Fibroblast of skin of scalp (primary cell): ENCODE data around the gene DNAJB11.
"Not testable (repeated sequence)": the region's sequence is repeated elsewhere in the genome, so short reads cannot be mapped to it uniquely, and the experiment has no call there.

Experiments
- DNase-seq: peaks from one replicate; pipeline ENCODE4 v3.0.0-alpha.2; 2013

The DNAJB11 gene

DNA sequence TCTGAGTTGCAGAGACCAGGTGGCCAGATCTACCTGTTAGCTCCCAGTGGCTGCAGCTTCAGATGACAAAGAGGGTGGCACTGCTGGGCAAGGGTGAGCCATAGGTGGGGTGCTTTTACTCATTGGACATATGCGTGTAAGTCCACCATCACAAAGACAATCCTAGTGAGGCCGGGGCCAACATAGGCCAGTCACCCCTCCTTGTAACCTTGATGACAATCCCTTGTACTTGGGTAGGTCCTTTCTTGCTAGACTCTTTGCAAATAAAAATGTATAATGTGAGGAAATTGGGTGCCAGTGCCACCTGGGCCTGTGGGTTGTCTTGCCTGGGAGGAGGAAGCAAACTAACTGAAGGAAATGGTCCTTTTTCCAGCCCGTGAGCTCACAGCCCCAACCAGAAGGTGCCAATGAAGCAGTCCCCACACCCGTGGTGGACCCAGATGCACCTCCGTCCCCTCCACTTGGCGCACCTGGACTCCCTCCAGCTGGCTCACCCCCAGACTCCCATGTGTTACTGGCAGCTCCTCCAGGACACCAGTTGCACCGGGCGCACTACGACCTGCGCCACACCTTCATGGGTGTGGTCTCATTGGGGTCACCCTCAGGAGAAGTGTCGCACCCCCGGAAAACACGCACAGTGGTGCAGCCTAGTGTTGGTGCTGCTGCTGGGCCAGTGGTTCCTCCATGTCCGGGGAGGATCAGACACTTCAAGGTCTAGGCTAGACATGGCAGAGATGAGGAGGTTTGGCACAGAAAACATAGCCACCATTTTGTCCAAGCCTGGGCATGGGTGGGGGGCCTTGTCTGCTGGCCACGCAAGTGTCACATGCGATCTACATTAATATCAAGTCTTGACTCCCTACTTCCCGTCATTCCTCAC is 49.9 kb downstream of the DNAJB11 start:
- no peak for DNase-seq

DNA sequence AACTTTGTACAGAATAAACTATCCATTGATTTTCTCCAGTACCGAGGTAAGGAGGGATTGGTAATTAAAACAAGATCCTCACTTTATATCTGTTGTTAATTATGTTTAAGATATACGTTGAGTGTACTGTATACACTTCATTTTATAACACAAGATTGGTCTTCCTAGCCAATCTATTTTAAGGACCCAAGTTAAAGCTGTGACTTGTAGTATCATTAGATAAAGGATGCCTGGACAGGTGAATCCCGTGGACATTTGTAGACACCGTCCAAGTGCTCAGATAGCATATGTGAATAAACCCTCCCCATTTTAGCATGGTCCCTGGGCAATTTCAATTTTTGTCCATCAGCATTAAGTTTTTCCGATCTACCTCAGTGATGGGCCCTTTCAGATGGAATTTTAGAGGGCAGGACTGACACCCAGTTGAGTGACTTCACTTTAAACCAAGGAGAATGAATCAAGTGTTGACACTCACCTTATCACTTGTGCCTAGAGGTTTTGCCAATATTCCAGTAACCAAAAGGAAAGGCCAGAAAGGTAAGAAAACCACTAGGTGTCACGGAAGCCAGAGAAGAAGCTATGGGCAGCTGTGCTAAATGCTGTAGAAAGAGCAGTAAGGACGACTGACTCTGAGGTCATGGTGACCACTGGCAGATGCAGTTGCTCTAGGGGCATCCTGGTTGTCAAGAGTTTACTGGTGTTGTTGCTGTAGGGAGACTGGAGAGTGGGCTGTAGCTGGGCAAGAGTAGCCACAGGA is 51.6 kb downstream of the DNAJB11 start:
- DNase-seq, result no peak

DNA sequence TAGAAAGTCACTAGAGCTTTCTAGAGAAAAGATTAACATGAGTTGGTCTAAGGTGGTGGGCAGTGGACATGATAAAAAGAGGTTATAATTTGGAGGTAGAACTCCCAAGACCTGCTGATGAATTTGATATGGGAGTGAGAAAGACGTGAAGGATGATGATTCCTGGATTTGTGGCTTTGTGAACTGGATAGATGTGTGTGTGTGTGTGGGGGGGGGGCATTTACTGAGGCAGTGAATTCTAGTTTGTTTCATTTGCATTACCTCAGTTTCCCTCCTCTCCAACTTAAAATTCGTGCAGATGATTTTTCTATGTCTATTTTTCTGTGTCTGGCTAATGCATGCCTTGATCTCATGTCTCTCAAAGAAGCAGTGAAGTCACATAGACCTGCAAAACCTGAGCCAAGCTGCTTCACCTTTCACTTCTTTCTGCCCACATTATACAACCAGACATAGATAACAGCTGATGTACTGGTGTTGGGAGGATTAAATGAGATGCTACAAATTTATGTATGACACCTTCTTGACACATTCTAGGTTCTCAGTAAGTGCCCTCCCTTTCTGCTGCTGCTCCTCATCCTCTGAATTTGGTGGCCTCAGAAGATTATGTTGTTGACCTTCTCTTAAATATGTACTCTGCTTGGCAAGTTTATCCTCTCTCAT is 52.3 kb downstream of the DNAJB11 start:
- no peak for DNase-seq

DNA sequence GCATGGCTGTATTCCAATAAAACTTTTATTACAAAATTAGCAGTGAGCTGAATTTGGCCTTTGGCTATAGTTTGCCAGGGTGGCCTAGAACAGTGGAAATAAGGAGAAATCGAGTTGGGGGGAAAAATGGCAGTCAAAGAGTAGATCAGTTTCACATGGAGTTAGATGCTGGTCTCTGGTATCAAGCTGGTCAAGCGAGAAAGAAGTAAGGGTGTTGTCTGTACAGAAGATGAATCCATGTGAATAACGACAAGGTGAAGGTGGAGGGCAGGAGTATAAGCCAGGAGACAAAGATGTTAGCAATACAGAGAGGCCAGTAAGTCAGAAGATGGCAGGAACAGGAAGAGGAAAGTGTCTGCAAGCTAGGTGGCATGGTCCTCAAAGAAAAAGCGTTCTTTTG is 54.1 kb downstream of the DNAJB11 start:
- no peak for DNase-seq

DNA sequence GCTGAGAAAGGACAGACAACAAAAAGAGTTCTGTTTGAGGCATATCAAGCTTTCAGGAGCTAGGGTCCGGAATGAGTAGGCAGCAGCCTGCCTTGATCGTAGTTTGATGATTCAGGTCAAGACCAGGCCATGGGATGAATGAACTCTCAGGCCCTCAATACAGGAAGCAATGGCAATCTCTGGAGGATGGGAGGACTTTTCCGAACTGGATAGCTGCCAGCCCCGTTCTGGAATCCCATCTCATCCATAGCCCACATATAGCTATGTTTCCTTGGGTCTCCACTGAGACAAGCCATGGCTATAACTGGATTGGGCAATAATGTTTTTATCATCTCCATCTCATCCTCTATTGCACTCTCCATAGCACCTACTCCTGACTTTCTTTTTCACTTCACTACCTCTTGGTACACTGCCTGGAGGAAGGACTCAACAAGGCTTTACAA is 55.1 kb downstream of the DNAJB11 start:
- DNase-seq, result no peak

DNA sequence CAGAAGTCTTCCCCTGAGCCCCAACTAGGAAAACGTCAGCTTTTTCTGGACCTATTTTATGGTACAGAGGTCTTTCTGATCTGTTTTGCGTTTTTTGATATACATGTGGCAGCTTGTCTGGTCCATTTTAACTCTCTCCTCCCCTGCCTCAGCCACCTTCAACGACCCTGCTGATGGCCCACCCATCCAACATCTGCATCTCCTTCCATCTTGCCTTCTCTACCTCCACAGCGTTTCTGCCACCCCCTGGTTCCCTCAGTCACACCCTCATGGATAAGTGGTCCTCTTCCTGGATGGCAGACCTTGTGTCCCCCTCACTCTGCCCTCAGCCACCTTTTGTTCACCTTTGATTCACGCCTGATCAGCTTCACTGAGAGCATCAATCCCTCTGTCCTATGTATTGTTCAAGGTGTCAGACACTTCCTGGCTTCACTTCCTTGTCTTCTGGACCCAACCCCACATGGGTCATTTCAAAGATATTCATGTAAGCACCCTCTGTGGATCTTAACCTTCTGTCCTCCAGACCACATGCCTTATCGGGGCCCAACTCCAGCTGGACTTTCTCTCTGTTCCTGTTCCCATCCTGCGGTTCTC is 55.8 kb downstream of the DNAJB11 start:
- DNase-seq, result no peak

DNA sequence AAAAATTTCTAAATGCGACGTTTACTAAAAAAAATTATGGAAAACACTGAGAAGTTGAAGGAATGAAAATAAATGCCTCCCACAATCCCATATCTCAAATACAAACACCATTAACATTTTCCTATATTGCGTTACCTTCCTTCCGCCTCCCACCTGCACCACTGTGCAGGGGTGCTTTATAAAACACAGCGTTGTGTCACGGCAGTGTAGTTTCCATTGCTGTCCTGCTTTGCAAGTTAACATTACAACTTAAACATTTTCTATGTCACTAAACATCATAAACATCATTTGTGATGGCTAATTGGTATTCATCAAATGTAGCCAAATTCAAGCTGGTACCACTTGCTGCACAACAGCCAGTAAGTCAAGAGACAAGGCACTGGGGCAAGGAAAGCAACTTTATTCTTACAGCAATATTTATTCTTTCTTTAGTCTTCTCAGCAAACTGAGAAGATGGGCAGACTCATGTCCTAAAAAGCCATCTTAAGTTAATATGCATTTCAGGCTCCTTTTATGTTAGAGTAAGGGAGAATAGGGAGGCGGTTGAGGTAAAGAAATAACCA is 57.4 kb downstream of the DNAJB11 start:
- DNase-seq, result no peak

DNA sequence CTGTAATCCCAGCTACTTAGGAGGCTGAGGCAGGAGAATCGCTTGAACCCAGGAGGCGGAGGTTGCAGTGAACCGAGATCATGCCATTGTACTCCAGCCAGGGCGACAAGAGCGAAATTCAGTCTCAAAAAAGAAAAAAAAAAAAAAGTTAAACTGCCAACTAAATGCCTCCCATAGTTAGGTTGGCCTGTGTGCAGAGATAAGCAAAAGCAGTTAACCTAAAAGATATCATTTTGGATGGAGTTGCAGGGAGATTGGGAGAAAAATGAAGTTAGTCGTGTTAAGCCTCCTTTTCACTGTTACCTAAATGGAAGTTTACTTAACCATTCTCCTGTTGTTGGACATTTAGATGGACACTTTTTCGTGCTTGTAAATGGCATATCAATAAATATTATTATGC is 58.2 kb downstream of the DNAJB11 start:
- no peak for DNase-seq

DNA sequence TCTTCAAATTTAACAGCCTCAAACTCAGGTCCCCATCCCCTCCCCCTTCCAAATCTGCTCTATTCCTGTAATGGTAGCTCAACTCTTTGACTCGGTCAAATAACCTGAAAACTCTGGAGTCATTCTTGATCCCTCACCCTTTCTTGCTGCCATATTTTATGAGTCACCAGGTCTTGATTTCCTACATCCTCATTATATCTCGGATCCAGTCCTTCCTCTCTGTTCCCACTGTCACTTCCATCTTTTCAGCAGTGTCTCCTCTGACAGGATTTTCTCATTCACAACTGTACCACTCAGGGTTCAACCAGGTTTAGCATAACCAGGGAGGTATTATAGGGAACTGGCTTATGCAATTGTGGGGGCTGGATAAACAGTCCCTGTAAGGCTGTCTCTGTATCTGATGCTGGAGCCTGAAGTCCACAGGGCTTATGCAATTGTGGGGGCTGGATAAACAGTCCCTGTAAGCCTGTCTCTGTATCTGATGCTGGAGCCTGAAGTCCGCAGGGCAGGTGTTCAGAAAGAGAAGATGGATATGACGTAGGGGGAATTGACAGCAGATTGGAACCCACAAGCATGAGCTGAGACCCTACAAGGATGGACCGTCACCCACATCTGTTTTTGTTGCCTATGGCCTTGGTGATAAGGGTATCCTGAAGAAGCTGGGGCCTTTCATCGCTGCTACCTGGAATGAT is 60.6 kb downstream of the DNAJB11 start:
- DNase-seq, result no peak

DNA sequence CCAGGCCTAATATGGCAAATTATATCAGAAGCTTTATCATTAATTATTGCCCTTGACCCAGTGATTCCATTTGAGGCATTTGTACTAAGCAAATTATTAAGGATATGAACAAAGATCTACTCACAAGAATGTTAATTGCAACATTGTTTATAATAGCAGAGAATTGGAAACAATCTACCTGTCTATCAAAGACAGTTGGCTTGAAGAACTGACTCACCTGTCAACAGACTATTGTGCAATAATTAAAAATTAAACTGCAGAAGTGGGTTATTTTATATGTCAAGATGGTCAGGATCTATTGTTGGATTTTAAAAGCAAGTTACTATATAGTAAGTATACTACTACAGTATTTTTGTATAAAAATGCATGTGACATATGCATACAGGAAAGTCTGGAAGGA is 63.0 kb downstream of the DNAJB11 start:
- no peak for DNase-seq

DNA sequence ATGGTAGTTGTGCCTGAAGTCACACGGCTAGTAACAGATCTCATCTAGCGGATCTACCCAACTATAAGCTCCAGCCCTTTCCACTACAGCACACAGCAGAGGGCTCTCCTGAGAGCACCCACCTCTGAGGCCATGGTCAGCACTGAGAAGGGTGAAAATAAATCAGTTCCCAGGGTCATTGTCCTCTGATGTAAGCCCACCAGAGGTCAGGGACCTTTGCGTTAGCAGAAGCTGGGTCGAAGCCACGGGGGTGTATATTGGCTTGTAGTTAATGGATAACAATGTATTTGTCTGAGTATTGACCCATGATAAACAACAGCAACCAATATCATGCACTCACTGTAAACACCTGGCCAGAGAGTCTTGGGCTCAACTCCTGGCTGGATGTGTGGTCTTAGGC is 63.7 kb downstream of the DNAJB11 start:
- DNase-seq, result not testable (repeated sequence)
